Stimulated activated CD8-positive, alpha-beta memory T cell treated with anti-CD3 and anti-CD28 coated beads, Interleukin-4, amount 100 ng/mL, for 24 hours (primary cell): Measurements from ENCODE around the gene TXNIP.
A peak's percentile ranks its signal among the peaks of the same experiment; 100 is the strongest.

Experiments
- DNase-seq: peaks from one replicate; pipeline ENCODE4 v3.0.0-alpha.2; 2020; ENCODE audit warnings: low read depth

Gene TXNIP

DNA sequence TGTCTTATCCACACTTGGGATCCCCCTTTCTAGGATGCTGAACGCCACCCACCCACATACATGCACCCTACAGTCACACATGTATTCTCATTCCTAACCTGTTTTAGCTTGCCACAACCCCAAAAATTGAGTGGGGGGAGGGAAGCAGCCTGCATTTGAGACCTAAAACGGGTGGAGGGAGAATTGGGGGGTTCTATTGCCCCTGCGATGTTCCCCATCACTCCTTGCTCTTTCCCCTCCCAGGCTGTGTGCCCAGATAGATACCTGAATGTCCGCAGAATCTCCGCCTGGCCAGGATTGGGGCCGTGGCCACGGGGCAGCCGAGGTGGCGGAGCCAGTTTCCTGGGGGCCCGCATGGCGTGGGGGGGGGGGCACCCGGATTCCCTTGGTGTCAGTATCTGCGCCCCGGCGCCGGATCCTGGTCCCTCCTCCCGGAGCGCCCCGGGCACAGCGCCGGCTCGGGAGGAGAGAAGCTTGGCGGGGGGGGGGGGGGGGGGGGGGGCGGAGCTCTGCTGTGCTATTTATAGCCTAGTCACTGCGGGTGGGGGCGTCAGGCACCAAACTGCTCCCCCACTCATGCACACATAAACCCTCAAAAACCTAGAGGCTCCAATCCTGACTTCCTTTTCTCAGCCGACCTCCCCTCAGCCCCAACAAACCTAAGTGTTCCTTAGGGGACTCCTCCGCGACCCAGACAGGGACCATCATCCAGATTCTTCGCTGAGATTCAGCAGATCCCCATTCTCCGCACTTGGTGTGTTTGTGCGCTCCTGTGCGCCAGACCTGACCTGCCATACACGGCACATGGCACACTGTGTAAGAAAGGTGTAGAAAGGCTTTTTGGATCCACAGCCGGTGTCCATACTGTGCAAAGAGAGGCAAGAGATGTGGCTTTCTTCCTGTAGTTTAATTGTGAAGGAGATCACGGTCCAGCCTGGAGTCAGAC is 33.9 kb downstream of the TXNIP start:
- peak; percentile 28 for DNase-seq

DNA sequence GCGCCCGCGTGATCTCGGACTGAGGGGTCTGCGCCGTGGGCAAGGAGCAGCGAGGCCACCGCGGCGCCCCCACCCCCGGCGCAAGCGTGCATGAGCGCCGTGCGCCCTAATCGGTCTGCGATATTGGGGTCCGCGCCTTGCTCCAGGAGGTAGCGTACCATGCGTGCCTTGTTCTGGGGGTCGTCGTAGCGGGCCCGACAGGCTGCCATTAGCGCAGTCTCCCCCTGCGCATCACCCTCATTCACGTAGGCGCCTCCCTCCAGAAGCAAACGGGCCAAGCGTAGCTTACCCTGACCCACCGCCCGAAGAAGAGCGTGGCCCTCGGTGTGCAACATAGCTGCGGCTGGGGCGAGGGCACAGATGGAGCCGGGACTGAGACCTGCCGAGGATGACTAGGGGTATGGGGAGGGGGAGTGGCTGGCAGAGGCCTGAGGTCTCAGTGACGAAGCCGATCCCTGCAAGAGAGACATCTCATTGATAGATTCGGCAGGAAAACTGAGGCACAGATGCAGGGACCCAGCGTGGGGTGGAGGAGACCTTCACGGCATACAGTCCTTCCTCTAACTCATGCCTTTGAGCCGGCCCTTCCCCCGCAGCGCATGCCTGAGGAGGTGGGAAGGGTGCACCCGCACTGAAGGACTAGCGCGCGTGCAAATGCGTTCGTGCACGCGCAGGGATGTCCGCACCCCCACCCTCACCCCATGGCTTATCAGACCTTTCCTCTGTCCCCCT is 34.8 kb downstream of the TXNIP start:
- peak; percentile 40 for DNase-seq

DNA sequence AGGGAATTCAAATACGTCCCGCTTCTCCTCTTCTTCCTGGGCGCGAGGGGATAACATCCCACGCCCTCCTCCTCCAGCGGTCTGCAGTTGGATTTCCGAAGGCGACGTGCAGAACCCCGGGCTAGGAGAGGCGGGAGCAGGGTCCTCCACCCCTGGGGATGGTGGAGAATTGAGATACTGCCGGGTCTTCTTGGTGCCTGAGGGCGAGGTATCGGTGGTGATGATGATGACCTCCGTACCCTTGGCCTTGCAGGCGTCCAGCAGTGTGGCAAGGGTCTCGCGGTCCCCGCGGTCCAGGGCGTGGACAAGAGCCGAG is 35.3 kb downstream of the TXNIP start:
- DNase-seq = no peak

DNA sequence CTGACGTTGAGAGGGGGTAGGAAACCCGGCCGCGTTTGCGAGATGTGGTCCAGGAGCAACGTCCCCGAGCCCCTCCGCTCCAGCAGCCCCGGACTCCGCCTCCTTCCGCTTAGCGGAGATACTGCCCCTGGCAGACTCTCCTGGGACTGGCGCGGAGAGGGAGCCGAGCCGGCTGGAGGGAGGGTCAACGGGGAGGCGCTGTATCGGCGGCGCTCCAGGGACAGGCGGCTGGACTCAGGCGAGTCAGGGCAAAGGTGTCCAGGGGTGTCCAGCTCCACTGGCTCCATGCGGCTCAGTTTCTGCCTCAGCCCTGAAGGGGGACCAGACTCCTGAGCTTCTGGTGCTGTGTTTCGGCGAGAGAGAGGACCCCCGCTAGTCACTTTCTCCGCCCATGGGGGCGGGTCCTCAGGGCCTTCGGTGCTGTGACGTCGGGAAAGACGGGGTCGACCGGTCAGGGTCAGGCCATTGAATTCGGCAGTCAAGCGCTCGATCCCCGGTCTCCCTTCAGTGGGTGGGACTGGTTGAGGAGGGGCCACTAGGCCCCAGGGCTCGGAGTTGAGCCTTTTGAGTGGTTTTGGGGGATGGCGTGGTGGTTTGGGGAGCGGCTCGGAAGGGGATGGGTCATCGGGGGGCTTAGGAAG is 35.8 kb downstream of the TXNIP start:
- peak; percentile 31 for DNase-seq

DNA sequence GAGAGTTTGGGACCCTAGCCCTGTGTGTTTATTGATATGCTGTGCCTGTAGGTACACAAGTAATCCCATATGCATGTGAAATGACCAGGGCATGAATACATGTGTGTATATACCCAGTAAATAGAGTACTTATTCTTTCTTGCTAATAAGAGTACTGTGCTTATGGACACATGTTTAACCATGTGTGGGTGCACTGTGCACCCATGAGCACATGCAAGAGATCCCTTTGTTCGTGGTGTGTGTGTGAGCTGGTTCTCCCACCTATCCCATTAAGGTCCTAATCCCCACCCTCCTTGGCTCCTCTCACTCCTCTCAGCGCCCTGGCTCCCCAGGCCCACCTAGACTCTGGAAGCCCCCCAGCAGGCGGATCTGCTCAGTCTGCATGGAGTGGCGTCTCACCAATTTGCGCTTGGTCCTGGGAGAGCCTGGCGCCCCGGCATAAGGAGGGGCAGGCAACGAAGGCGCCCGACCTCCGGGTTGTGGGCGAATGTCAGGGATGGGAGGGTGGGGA is 36.4 kb downstream of the TXNIP start:
- no peak for DNase-seq

DNA sequence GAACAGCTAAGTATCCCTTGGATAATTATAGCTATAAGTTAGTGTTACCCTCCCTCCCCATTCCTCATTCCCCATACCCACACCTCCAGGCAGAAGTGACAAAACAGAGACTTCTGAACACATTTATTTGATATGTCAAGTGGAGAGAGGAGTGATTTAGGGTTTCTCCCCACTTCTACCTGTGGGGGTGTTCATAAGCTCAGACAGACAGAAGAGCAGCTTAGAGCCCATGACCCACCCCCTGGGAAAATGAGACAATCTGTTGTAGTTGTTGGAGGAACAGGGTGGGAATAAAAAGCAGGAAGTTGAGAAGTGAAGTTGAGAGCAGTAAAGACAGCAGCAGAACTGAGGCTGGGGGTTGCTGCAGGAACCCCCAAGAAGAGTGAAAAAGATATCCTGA is 37.0 kb downstream of the TXNIP start:
- DNase-seq = no peak

DNA sequence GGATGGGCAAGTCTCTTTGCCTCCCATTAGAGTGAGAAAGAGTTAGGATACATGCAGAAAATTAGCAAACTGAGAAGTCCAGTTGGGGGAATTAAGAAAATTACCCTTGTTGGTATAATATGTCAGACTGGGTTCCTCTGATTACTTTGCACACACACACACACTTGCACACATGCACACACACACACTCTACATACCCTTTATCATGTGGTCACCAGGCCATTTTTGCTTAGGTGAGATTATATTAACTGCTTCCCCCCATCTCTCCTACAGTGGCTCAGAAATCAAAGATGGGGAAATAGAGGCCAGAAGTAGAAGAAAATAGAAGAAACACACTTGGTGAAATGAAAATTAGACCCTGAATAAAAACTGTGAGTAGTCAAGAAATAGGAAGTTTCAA is 37.6 kb downstream of the TXNIP start:
- no peak for DNase-seq

DNA sequence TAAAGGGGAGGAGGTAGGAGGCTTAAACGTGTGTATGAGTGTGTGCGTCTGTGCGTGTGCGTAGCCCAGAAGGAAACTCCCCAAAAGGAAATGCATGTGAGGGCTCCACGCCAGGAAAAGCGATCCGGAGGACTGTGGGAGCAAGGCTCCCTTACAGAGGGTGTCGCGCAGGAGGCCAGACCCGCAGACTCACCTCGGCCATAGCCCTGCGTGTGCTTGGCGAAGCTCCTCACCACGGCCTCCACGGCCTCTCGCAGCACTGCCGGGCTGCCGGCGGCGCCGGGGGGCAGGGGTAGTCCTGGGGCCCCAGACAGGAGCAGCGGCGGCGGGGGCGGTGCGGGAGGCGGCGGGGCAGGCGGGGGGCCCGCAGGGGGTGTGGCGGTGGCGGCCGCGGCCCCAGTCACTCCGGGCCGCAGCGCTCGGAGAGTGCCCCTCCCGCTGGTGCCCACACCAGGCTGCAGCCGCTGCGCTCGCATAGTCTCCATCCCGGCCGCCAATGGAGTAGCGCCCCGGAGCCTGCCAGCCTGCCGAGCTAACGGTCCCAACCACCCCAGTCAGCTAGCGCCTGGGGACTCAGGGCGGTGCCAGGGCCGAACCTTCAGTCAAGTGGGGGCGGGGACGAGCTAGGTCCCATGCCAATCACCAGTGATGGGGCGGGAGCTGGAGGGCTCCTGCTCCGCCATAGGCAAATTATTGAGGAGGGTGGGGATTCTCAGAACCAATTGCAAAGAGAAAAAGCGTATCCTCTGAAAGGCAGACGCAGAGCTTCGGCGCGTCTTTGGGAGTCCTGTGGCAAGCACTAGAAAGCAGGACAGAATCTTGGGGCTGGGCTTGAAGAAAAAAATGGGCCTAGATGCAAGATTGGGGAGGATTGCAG is 38.7 kb downstream of the TXNIP start, which contains the start of gene LIX1L:
TSS of gene LIX1L (minus strand) at position 575 of the 877 bp plus-strand sequence. CDS start at position 485, 90 bp downstream.
- DNase-seq = peak; percentile 91

DNA sequence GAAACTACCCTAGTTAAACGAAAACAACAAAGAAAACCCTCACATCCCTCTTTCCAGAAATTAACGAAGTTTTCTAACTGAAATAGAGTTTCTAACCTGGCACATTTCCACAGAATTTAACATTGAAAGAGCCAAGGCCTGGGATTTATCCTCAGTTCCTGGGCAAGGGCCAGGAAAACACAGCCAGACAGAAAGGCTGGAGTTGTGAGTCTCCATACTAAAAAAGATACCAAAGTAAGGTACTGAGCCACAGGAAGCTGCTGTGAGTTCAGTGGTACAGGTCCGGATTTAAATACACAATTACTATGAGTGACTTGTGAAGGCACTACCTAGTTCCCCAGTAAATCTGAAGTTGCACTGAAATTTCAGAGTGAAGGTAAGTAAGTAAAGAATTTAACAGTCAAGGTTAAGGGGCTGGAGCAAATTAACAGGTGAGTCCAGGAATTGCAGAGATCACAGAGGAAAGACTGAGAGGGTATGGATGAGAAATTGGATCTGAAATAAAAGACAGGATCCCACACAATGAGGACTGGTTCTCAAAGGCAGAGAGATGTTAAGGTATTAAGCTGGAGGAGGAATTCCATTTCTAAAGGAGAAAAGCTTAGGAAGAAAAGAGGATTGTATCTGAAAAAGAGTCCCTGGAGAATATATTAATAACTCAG is 39.5 kb downstream of the TXNIP start:
- DNase-seq = no peak

DNA sequence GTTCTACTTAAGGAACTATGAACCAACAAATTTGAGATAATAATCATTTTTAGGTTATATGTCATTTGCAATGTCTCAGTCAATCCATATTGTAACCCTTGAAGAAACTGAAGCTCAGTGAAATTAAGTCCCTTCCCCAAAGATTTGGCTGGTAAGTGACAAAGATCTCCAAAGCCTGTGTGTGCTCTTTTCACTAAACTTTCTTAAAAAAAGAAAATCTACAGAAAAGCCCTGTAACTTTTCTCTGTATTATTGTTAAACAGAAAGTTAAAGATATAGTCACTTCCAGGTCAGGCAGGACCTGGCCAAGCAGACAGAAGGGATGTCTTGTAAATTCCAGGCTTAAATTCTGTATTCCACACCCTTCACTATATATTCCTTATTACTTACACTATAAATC is 40.0 kb downstream of the TXNIP start:
- no peak for DNase-seq

DNA sequence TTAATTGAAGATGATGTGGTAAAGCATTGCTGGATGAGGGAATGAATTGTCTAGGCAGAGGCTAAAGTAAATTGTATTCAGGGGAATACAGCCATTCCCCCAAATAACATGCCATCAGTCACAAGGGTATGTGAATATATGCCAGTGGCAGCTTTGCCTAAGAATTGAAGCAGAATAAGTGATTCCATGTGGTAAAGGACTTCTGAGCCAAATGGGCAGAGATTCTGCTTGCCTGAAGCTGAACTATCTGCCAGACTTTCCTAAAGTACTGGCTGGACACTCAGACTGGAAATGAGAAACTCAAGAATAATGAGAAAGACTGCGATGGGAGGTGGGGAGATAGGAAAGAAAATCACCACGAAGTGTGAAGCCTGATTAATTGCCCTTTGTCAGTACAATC is 40.9 kb downstream of the TXNIP start:
- DNase-seq = no peak

DNA sequence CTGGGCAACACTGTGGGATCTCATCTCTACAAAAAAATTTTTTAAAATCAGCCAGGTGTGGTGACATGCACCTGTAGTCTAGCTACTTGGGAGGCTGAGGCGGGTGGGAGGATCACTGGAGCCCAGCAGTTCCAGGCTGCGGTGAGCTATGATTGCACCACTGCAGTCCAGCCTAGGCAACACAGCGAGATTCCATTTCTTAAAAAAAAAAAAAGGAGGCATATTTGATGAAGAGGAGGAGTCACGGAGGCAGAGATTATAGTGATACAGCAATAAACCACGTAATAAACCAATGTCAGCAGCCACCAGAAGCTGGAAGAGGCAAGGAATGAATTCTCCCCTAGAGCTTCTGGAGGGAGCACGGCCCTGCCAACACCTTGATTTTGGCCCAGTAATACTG is 42.5 kb downstream of the TXNIP start:
- DNase-seq = no peak

DNA sequence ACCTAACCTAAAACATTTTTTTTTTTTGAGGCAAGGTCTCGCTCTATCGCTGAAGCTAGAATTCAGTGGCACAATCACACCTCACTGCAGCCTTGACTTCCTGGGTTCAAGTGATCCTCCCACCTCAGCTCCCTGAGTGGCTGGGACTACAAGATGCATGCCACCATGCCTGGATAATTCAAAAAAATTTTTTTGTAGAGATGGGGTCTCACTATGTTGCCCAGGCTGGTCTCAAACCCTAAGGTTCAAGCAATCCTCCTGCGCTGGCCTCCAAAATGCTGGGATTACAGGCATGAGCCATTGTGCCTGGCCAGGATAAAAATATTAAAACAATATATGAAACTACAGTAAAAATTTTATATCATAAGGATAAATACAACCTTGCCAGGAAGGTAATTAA is 43.5 kb downstream of the TXNIP start:
- no peak for DNase-seq

DNA sequence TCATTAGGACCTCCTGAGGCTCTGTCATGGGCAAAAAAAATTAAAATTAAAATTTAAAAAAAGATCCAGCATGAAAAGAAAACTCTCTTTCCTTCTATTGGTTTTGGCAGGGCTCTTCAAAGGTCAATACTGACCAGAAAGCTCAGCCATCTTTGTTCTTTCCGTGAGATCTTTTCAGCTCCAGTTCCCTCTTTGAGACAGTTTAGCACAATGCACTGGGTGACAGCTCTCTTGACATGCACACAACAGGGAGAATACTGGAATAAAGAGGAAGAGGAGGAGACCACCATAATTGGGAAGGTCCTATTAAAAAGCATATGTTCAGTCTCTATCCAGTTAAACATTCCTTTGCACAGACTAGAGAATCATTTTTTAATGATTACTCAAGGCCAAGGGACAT is 44.9 kb downstream of the TXNIP start:
- no peak for DNase-seq

DNA sequence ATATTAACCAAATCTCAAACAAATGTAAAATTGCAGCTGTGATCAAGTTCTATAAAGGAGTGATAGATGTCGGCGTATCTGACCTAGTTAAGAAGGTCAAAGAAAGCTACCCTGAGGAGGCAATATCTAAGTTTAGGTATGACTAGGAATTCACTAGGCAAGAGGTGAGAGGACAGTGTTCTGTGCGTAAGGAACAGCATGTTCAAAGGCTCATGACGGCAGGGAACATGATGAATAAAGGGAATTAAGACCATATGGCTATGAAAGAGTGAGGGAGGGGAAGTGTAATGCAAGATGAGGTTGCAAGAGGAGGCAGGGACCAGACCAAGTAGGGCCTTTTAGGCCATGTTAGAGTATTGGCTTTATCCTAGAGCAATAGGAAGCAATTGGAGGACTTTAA is 47.2 kb downstream of the TXNIP start:
- DNase-seq = no peak

DNA sequence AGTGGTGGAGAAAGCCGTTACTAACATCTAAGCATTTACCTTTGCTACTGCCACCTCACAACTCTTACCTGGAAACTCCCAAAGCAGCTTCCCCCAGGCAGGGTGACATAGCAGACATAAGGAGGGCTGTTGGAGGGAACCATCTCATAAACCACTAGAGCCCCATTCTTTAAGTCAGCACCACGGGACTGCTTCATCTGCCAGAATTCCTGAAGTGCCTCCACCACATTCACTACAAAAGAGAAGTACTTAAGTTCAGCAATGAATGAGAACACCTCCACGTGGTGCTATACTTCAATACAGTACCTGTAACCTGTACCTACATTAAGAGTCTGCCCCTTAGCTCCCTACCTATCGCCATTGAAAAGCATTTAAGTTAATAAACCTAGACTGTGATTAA is 48.8 kb downstream of the TXNIP start:
- no peak for DNase-seq

DNA sequence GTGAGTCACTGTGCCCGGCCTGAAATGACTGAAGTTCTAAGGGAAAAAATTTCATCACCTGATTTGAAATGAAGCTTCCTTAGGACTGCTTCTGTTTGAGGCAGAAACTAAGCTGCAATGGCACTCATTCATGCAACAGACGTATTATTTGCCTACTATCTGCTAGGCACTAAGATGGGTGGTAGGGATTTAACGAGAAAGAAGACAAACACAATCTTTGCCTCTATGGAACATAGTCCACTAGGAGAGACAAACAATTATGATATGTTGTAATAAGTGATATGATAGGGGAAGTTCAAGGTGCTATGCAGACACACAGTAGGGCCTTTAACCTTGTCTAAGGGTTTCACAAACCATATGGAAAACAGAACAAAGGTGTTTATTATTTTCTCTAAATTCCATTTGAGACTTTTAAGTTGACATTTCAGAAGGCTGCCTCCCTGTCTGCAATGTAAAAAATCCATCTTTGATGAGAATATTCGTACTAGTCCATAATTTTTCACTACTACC is 49.8 kb downstream of the TXNIP start:
- no peak for DNase-seq

DNA sequence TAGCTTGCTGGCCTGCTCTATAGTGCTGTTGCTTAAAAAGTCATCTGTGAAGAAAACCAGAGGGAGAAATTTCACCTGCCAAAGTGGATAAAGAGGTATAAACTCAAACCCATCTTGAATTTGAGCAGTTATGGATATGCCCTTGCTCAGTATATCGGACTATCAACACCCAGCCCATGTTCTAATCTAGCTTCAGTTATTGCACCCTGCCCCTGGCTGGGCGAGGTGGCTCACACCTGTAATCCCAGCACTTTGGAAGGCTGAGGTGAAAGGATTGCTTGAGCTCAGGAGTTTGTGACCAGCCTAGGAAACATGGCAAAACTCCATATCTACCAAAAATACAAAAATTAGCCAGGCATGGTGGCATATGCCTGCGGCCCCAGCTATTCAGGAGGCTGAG is 51.8 kb downstream of the TXNIP start:
- DNase-seq = no peak

DNA sequence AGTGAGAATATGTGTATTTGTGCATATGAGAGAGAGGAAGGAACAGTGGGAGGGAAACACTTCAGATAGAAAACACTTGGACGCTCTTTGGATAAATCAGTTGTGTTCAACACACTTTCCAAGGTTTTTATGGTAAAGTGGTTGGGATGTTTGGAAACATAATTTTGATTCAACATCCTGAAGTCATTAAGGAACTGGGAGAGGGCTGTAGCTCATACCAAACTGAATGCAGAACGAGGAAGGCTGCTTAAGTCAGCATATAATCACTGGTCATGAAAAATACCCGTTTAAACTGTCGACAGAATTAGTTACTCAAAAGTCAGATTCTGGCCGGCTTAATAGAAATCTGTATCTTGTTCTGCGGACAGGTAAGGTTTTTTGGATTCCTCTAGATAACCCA is 53.5 kb downstream of the TXNIP start:
- no peak for DNase-seq
